GM18868 (cell line): ENCODE results near the gene RBM28.

Experiments used
- ATAC-seq: cut with Tn5 transposase; IDR thresholded peaks from one replicate; pipeline ENCODE4 v1.9.1; 2021; ENCODE audit warnings: mild to moderate bottlenecking, moderate library complexity; ENCODE audit not compliant: unreplicated experiment

Gene RBM28

GRCh38 chr7:128376077-128376476 is 32.4 kb upstream of the RBM28 start:
- ATAC-seq: no peak

- no peak for ATAC-seq
These were observed 30.3 kb upstream of the RBM28 start for GRCh38 chr7:128374041-128374440.

DNA sequence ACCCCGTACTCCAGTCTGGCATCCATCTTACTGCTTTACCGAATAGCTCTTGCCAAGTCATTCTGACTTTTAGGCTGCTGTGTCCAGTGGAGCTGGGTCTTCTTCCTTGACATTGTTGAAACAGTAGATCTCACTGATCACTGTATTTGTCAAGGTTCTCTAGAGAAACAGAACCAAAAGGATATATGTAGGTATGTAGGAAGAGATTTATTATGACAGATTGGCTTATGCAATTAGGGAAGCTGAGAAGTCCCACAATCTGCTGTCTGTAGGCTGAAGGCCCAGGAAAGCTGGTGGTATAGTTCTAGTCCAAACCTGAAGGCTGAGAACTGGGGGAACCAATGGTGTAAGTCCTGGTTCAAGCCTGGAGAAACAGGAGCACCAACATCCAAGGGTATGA is 29.9 kb upstream of the RBM28 start:
- no peak for ATAC-seq

DNA sequence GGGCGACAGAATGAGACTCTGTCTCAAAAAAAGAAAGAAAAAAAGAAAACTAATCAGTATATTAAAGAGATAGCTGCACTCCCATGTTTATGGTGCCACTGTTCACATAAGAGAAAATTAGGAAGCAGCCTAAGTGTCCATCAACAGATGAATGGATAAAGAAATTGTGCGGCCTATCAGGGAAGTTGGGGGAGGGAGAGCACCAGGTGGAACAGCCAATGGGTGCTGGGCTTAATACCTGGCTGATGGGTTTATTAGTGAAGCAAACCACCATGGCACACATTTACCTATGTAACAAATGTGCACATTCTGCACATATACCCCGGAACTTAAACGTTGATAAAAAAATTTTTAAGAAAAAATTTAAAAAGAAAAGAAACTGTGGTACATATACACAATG is 26.8 kb upstream of the RBM28 start:
- no peak for ATAC-seq

- ATAC-seq: no peak
These were observed 23.3 kb upstream of the RBM28 start for GRCh38 chr7:128366986-128367385.

GRCh38 chr7:128366300-128366699 is 22.6 kb upstream of the RBM28 start:
- ATAC-seq: no peak

DNA sequence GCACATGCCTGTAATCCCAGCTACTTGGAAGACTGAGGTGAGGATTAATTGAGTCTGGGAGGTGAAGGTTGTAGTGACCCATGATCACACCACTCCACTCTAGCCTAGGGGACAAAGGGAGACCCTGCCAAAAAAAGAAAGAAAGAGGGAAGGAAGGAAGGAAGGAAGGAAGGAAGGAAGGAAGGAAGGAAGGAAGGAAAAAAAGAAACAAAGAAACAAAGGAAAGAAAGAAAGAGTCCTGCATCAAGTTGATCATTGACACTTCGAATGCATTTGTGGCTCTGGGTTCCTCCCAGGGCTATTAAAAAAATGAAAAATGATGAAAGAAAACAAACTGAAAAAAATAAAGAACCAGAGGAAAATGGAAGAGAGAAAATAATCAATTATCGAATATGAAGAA is 21.7 kb upstream of the RBM28 start:
- ATAC-seq: no peak

DNA sequence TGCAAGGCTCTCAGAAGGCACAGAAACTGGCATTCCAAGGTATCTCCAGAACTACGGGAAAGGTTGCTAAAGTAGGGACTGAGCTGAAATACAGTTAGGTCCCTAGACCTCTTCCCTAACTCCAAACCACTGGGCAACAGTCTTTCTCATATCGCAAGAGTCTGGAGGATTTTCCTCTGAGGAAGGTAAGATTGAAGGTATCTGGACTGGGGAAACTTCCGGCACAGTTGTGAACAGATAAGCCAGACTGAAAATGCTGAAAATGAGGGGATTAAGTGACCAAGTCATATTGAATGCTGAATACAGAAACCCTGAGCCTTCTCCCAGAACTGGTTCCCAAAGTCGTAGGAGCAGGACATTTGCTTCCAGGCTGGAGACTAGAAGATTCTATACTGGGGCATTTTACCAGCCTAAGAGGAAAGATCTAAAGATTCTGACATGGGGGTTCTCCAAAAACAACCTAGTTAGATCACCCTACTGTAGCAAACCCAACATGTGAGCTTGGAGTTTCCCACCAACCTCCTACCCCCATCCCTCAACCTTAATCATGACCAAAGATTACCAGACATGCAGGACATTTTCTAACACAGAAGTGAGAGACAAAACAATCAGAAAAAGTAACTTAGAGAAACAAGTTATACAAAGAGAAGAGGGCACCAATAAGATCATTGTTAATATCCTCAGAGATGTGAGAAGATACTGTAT is 20.6 kb upstream of the RBM28 start:
- no peak for ATAC-seq

GRCh38 chr7:128363261-128363721 is 19.6 kb upstream of the RBM28 start:
- ATAC-seq: no peak

DNA sequence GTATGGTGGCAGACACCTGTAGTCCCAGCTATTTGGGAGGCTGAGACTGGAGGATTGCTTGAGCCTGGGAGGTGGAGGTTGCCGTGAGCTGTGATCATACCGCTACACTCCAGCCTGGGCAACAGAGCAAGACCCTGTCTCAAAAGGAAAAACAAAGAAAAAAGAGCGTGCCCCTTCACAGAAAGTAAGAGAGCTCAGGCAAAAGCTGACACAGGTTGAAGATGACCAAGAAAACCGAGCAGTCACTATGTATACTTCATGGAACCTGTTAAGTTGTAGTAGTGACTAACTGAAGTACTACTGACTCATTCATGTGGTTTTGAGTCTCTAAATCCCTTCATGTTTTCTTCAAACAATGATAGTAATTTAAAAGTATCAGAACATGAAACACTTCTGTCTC is 19.0 kb upstream of the RBM28 start:
- ATAC-seq: no peak

DNA sequence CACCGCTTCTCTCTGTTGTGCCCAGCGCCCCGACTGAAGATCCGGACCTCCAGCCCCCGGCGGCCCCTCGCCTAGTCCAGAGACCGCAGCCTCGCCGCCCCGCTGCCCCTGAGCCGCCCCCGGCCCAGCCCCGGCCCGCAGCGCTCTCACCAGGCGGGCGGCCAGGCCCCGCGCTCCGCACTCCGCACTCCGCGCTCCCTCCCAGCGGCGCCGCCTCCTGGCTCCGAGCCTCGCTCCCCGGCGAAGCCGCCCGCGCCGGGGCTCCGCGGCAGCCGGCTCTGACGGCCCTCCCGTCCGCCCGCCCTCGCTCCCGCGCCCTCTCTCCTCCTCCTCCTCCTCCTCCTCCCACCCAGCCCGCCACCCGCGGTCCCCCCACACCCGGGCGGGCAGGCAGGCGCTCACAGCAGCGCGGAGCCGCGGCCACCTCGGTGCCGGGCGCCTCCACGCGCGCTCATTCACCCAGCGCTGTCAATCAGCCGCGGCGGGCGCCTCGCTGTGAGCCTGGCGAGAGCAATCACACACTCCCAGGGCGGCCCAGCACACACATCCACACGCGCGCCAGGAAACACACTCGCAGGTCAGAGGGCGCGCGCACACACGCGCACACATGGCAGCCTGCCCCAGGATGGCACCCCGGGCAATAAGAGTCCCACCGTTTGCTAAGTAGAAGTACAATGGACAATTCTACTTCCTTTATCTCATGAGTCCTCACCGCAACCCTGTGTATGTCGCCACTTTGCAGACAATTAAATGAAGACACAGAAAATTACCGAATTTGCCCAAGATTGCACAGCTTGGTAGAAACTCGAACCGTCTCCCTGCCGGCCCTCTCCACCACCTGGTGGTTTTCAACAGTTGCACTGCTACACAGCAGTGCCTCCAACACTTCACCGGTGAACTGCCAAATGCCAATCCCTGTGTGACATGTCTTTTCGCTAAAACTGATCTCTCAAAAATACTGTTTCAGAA is 18.0 kb upstream of the RBM28 start, which contains the start of gene PRRT4:
TSS of gene PRRT4 (minus strand) at position 280 of the 969 bp plus-strand sequence.
- ATAC-seq: no peak

- ATAC-seq: no peak
These were observed 16.6 kb upstream of the RBM28 start for GRCh38 chr7:128360359-128360678.

DNA sequence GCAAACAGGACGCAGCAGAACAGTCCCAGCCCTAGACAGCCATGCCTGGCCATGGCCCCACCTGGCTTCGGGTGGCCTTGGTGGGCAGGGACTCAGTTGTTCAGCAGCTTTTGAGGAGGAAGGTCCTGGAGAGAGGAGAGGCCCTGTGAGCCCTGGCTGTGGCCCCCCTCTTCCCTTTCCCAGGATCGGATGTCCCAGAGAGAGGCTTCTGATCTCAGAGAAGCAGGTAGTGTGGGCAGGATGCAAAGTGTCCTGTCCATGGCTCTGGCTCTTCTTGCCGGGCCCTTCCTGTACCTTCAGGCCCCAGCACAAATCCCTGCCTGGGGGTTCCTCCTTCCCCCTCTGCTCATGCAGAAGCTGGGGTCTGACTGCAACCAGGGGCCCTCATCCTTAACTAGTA is 16.2 kb upstream of the RBM28 start:
- ATAC-seq: no peak

- ATAC-seq: no peak
These were observed 15.6 kb upstream of the RBM28 start for GRCh38 chr7:128359336-128359735.

- no peak for ATAC-seq
These were observed 14.5 kb upstream of the RBM28 start for GRCh38 chr7:128358233-128358632.

DNA sequence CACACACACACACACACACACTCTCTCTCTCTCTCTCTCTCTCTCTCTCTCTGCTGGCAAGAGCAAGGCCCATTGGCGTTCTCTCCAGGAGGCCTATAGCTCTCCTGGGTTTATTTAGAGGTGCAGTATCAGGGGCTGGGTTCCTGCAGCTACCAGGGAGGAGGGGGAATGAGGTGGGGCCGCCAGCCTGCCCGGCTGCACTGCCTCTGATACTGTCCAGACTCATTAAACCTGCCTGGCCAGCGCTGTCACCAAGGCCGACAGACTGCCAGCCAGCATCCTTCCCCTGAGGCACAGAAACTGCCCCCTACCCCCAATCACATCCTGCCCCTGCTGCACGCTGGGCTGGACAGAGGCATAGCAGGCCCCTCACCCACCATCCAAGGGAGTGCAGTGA is 13.5 kb upstream of the RBM28 start:
- ATAC-seq: no peak

GRCh38 chr7:128356546-128357216 is 13.0 kb upstream of the RBM28 start:
- ATAC-seq: no peak

DNA sequence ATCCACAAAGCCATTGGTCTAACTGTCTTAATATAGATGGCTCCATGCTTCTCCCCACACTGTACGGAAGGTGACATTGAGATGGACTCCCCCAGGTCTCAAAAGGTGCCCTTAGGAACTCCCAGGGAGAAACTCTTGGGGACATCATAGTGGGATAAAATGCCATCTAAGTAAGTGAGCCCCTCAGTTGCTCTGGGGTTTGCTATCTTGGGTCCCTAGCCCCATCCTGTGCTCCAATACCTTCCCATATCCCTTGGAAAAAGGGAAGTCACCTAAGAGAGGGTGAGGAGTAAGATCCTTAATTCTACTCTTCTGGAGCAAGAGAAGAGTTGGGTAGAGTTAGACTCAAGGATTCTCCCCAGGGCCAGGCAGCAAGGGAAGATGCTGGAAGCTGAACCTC is 9.9 kb upstream of the RBM28 start:
- no peak for ATAC-seq

DNA sequence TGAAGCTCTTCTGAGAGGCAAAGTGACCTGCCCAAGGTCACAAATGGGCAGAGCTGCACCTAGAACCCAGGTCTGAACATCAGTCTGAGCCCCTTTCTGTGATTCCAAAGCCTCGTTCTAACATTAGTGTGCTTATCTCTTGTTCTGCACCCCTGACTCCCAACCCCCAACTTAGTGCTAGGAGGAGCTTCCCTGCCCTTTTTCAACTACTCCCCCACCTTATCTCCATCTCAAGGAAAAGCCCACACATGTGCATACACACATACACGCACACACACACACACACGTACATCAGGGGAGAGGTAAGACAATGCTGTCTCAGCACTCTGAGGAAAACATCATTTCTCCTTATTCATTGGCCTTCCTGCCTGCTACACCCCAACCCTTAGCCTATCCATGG is 9.5 kb upstream of the RBM28 start:
- no peak for ATAC-seq

DNA sequence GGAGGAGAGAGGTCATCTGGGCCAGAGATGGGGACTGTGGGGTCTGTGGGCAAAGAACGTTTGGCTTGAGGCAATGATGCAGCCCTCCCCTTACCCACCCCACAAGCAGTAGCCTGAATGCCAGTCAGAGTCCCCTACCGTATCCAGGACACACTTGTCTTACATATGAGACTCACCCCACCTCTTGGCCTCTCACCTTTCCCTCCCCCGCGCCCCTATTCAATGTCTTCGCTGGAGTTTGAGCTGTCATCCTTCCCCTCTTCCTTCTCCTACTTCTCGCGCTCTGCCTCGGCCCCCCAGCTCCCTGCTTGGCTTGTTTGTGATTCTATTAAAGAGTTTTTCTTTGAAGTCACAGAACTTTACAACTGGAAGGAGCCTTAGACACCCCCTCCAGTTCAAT is 8.9 kb upstream of the RBM28 start:
- ATAC-seq: no peak

DNA sequence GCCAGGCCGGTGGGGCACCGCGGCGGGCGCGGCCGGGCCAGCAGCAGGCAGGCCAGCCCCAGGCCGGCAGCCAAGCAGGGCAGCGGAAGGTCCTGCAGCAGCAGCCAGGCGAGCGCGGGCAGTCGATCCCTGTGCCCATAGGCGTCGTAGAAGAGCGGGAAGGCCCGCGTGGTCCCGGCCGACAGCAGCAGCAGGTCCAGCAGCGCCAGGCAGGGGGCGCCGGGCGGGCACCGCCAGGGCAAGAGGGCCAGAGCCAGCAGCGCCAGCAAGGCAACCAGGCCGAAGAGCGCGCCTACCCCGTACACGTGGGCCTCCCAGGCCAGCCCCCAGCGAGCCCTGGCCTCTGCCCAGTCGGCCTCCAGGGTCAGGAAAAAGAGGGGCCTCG is 8.4 kb upstream of the RBM28 start:
- no peak for ATAC-seq
